PFSK-1 (cell line): ENCODE measurements around the gene PHACTR3.

ENCODE experiments used
- POLR2AphosphoS5 ChIP-seq: IDR thresholded peaks from 2 replicates; pipeline ENCODE4 v1.6.1; 2012; ENCODE audit warnings: low read depth, mild to moderate bottlenecking, control low read depth, low read length, moderate library complexity
- TF ChIP-seq, protein P1 (sequence below), 2 experiments: IDR thresholded peaks; 2 replicates each; pipeline versions ENCODE4 v1.6.1 to v1.8.0; 2011 to 2012; ENCODE audit warnings: low read depth in 2 of 2, low read length in 2 of 2, control low read depth in 1 of 2, inconsistent platforms in 1 of 2, mild to moderate bottlenecking in 1 of 2, moderate library complexity in 1 of 2; ENCODE audit not compliant: insufficient read depth in 1 of 2

DNA sequence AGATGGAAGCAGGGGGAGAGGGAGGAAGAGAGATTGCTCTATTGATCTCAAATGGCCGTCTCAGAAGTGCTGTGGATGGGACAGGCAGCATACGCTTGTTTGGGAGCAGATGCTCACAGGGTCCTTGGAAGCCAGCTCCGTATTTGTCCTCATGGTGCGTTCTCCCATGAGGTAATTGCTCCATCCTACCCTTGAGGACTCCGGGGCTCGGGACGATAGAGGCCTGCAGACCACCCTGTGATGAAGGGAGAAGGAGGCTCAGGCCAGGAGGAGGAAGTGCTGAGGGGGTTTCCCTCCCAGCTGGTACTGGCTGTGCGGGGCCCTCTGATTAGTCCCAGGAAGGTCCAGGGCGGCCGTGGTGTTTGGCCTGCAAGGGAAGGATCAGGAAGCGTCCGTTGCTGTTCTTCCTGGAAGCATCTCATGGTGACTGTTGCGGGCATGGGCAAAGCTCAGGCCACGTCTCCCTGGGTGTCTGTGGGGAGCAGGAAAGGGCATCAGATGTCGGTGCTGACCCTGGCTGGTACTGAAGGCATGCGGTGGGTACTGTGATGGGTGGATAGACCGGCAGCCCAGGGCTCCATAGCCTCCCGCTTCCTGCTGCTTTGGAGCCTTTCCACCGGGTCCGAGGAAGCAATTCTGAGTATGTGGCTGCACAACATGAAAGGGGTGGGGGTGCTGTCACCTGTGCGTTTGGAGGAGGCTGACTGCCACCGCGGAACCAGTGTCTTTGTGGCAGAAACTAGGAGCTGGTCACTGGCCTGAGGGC lies 170.8 kb downstream of the PHACTR3 start:
- TF ChIP-seq POLR2AphosphoS5: no peak
- TF ChIP-seq, protein P1, sequence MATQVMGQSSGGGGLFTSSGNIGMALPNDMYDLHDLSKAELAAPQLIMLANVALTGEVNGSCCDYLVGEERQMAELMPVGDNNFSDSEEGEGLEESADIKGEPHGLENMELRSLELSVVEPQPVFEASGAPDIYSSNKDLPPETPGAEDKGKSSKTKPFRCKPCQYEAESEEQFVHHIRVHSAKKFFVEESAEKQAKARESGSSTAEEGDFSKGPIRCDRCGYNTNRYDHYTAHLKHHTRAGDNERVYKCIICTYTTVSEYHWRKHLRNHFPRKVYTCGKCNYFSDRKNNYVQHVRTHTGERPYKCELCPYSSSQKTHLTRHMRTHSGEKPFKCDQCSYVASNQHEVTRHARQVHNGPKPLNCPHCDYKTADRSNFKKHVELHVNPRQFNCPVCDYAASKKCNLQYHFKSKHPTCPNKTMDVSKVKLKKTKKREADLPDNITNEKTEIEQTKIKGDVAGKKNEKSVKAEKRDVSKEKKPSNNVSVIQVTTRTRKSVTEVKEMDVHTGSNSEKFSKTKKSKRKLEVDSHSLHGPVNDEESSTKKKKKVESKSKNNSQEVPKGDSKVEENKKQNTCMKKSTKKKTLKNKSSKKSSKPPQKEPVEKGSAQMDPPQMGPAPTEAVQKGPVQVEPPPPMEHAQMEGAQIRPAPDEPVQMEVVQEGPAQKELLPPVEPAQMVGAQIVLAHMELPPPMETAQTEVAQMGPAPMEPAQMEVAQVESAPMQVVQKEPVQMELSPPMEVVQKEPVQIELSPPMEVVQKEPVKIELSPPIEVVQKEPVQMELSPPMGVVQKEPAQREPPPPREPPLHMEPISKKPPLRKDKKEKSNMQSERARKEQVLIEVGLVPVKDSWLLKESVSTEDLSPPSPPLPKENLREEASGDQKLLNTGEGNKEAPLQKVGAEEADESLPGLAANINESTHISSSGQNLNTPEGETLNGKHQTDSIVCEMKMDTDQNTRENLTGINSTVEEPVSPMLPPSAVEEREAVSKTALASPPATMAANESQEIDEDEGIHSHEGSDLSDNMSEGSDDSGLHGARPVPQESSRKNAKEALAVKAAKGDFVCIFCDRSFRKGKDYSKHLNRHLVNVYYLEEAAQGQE (IDR thresholded peaks at IDR 0.05; ENCODE audit: insufficient read depth in 1 of 2, low read depth in 2 of 2, low read length in 2 of 2): no peak
